HepG2 (cell line): ENCODE results near the gene ZFAND6. TPM values are rescaled to one million over a fixed set of nuclear protein-coding genes. Genes with fewer than 3 reads are reported as not detected.
A peak's percentile ranks its signal among the peaks of the same experiment; 100 is the strongest.

Experiments used
- ATAC-seq: fragments of 200-7000 bp; cut with Tn5 transposase; 3 replicates; pipeline ENCODE4 v1.9.1; 2020; ENCODE audit warnings: mild to moderate bottlenecking, moderate library complexity
- BruUV-seq: library from RNA; stranded (reverse); fragments of 400-500 nt; replicated peaks from 2 replicates; lab custom pipeline; 2021; lab: Mats Ljungman, UMichigan
- CTCF ChIA-PET: fragments of 300-600 bp; formaldehyde crosslinking; extraction: SDS; loops from one replicate; lab custom pipeline; 2021; ENCODE audit warnings: low total read pairs, inconsistent platforms, low intra/inter-chr PET ratio; lab: Yijun Ruan, JAX
- POLR2A ChIA-PET: fragments of 350-600 bp; sonication (Branson Sonifier 250); formaldehyde crosslinking; loops from one replicate; lab custom pipeline; 2020; ENCODE audit warnings: antibody characterized with exemption, inconsistent platforms; lab: Yijun Ruan, JAX
- DNase-seq: peaks from one replicate; pipeline ENCODE4 v3.0.0-alpha.2; 2015; ENCODE audit warnings: low spot score
- FAIRE-seq: peaks from 3 replicates; lab custom pipeline; 2011; peaks lifted over from hg19 to GRCh38; lab: Jason Lieb, UNC
- H2AFZ ChIP-seq: one replicate; pipeline ENCODE4 v1.6.1; 2011; ENCODE audit warnings: low read length, inconsistent platforms
- H3K27ac ChIP-seq: fragments of 300-600 bp; 3 replicates; pipeline ENCODE4 v1.8.0; 2011; ENCODE audit warnings: mixed run types, mild to moderate bottlenecking, mixed read lengths, low read length, inconsistent platforms; ENCODE audit not compliant: insufficient read depth; ENCODE audit errors: extremely low read length
- H3K27me3 ChIP-seq, 2 experiments: fragments of 200-600 bp in 1 of 2; 2 replicates in 1 of 2; 3 replicates in 1 of 2; pipeline versions ENCODE4 v1.6.0 to v1.8.0; 2011; ENCODE audit warnings: low read length in 2 of 2, mild to moderate bottlenecking in 2 of 2, moderate library complexity in 2 of 2, inconsistent platforms in 1 of 2; ENCODE audit not compliant: insufficient read depth in 2 of 2, control insufficient read depth in 1 of 2
- H3K36me3 ChIP-seq, 2 experiments: fragments of 200-600 bp in 1 of 2; replicated peaks in 1 of 2; 2 replicates in 1 of 2; 3 replicates in 1 of 2; pipeline versions ENCODE4 v1.5.1 to v1.8.0; 2011; ENCODE audit warnings: low read length in 2 of 2, inconsistent platforms in 1 of 2; ENCODE audit not compliant: insufficient read depth in 2 of 2, control insufficient read depth in 1 of 2
- H3K4me1 ChIP-seq: 2 replicates; pipeline ENCODE4 v1.5.1; 2012; ENCODE audit warnings: low read length, inconsistent platforms; ENCODE audit not compliant: insufficient read depth
- H3K4me2 ChIP-seq: 2 replicates; pipeline ENCODE4 v1.6.0; 2011; ENCODE audit warnings: low read depth, low read length, inconsistent platforms
- H3K4me3 ChIP-seq, 3 experiments: fragments of 200-600 bp in 1 of 3; sonication (generic), shearing (Covaris generic) in 1 of 3; replicated peaks in 1 of 3; 2 replicates each; pipeline ENCODE4 v1.5.1; 2011 to 2016; ENCODE audit warnings: low read length in 3 of 3, inconsistent platforms in 2 of 3, low read depth in 2 of 3, mild to moderate bottlenecking in 2 of 3, control low read depth in 1 of 3, mixed read lengths in 1 of 3; ENCODE audit not compliant: insufficient read depth in 1 of 3
- H3K79me2 ChIP-seq: one replicate; pipeline ENCODE4 v1.6.1; 2011; ENCODE audit warnings: low read length, inconsistent platforms; ENCODE audit not compliant: insufficient read depth
- H3K9ac ChIP-seq: 2 replicates; pipeline ENCODE4 v1.6.0; 2011; ENCODE audit warnings: mild to moderate bottlenecking, low read depth, low read length, inconsistent platforms; ENCODE audit not compliant: insufficient read depth
- H3K9me3 ChIP-seq: 2 replicates; pipeline ENCODE4 v1.5.1; 2012; ENCODE audit warnings: mild to moderate bottlenecking, low read length
- H4K20me1 ChIP-seq: 2 replicates; pipeline ENCODE4 v1.6.0; 2011; ENCODE audit warnings: inconsistent platforms, mild to moderate bottlenecking, low read length, moderate library complexity; ENCODE audit not compliant: insufficient read depth
- ATF1 ChIP-seq: IDR thresholded peaks from 2 replicates; pipeline ENCODE4 v1.6.1; 2016; ENCODE audit warnings: mild to moderate bottlenecking, control low read depth
- ATF3 ChIP-seq: sonication (generic); formaldehyde crosslinking; IDR thresholded peaks from 2 replicates; pipeline ENCODE4 v1.4.0; 2020; ENCODE audit warnings: missing genetic modification reagents
- HMGXB4 ChIP-seq, 2 experiments: sonication (generic) in 1 of 2; formaldehyde crosslinking in 1 of 2; IDR thresholded peaks; 2 replicates each; pipeline versions ENCODE4 v1.4.0 to v1.6.1; 2018 to 2020; ENCODE audit warnings: missing genetic modification reagents in 2 of 2, borderline replicate concordance in 1 of 2, low read depth in 1 of 2, mild to moderate bottlenecking in 1 of 2, missing biosample characterization in 1 of 2
- KMT2A ChIP-seq: sonication (generic); formaldehyde crosslinking; IDR thresholded peaks from 2 replicates; pipeline ENCODE4 v1.4.0; 2020; ENCODE audit warnings: missing genetic modification reagents
- NFYC ChIP-seq: IDR thresholded peaks from 2 replicates; pipeline ENCODE4 v1.6.1; 2016; ENCODE audit warnings: missing genetic modification reagents, missing compliant biosample characterization
- PBX2 ChIP-seq: IDR thresholded peaks from 2 replicates; pipeline ENCODE4 v1.6.1; 2016; ENCODE audit warnings: control low read depth
- POGZ ChIP-seq: sonication (generic); formaldehyde crosslinking; IDR thresholded peaks from 2 replicates; pipeline ENCODE4 v1.4.0; 2020; ENCODE audit warnings: mild to moderate bottlenecking, missing genetic modification reagents
- SIN3A ChIP-seq: IDR thresholded peaks from 2 replicates; pipeline ENCODE4 v1.6.1; 2011; ENCODE audit warnings: low read depth, mild to moderate bottlenecking, control low read depth, low read length, borderline replicate concordance
- THAP11 ChIP-seq: IDR thresholded peaks from 2 replicates; pipeline ENCODE4 v1.6.1; 2016; ENCODE audit warnings: missing biosample characterization, missing genetic modification reagents
- TSC22D2 ChIP-seq: sonication (generic); formaldehyde crosslinking; IDR thresholded peaks from 2 replicates; pipeline ENCODE4 v1.5.1; 2020; ENCODE audit warnings: missing genetic modification reagents, mild to moderate bottlenecking, borderline replicate concordance
- YEATS2 ChIP-seq: sonication (generic); formaldehyde crosslinking; IDR thresholded peaks from 2 replicates; pipeline ENCODE4 v1.4.0; 2020; ENCODE audit warnings: missing genetic modification reagents, borderline replicate concordance
- ZBTB44 ChIP-seq: sonication (generic); formaldehyde crosslinking; IDR thresholded peaks from 2 replicates; pipeline ENCODE4 v1.4.0; 2020; ENCODE audit warnings: missing genetic modification reagents
- ZNF18 ChIP-seq: sonication (generic); formaldehyde crosslinking; IDR thresholded peaks from 2 replicates; pipeline ENCODE4 v1.8.0; 2022; ENCODE audit warnings: mild to moderate bottlenecking, missing genetic modification reagents; ENCODE audit not compliant: insufficient replicate concordance
- ZNF282 ChIP-seq: fragments of 450-650 bp; IDR thresholded peaks from 2 replicates; pipeline ENCODE4 v1.6.1; 2018; ENCODE audit not compliant: partially characterized antibody
- ZNF350 ChIP-seq: sonication (generic); formaldehyde crosslinking; IDR thresholded peaks from 2 replicates; pipeline ENCODE4 v1.4.0; 2020; ENCODE audit warnings: mild to moderate bottlenecking, low read depth, missing genetic modification reagents, borderline replicate concordance
- ZNF382 ChIP-seq: sonication (generic); formaldehyde crosslinking; IDR thresholded peaks from 2 replicates; pipeline ENCODE4 v1.5.0; 2020; ENCODE audit warnings: missing genetic modification reagents, mild to moderate bottlenecking, borderline replicate concordance
- WGBS: methylation state at CpG from one replicate; pipeline ENCODE4 v1.1.6; 2017; ENCODE audit warnings: low lambda C conversion rate; 5-methylcytosine and 5-hydroxymethylcytosine counted together
- in situ Hi-C: cut with HindIII; loops from 2 replicates; pipeline ENCODE4 v1.10.0; 2017; ENCODE audit warnings: low pct_unique_long_range_greater_than_20kb; ENCODE audit not compliant: extremely low pct_ligation_motif_present
- intact Hi-C: fragments of 100-400 bp; cut with micrococcal nuclease; formaldehyde crosslinking; loops from one replicate; pipeline ENCODE4 v1.10.0; 2022; ENCODE audit not compliant: unreplicated experiment
- polyA plus RNA-seq, 8 experiments: library from polyadenylated mRNA; depleted of rRNA in 3 of 8; stranded (reverse) in 7 of 8; unstranded in 1 of 8; fragments of >200 nt; fragmentation: Illumina TruSeq in 4 of 8; extraction: Trizol in 4 of 8; gene quantifications; 2 replicates each; pipeline versions ENCODE4 v1.2.1 to v1.2.3, GENCODE V29; 2011 to 2016; ENCODE audit warnings: low read depth in 4 of 8, missing spikeins in 1 of 8, mixed read lengths in 1 of 8; ENCODE audit not compliant: insufficient read depth in 1 of 8
- total RNA-seq, 5 experiments: library from RNA; depleted of rRNA; stranded (reverse); fragments of >200 nt; fragmentation: Illumina TruSeq; extraction: Trizol; gene quantifications; 2 replicates each; pipeline ENCODE4 v1.2.3, GENCODE V29; 2016; ENCODE audit warnings: low read depth in 1 of 5

The ZFAND6 gene
- total and polyA plus RNA-seq, 2 of the 13 experiments (the other 11 are each of a cell fraction or from before 2014, with no cell fraction given), result 84.2 to 115 TPM

GRCh38 chr15:80072285-80072994 is 13.0 kb downstream of the ZFAND6 start:
- FAIRE-seq (peak; percentile 86), DNase-seq (peak; percentile 91), ATAC-seq (peak; percentile 93)
- peaks cover 98% of the 10 kb centered on the region for H3K79me2 ChIP-seq
- in situ Hi-C loops, result loop anchor here (5.0 kb wide), 1 partner anchor 80 kb away; the partner anchor contains the start of gene FAH
- H3K27me3 ChIP-seq, result no peaks in the 10 kb centered on the region
- H4K20me1 ChIP-seq, result peaks cover 41% of the 10 kb centered on the region
- peaks cover 84% of the 10 kb centered on the region for H3K4me1 ChIP-seq
- H3K4me2 ChIP-seq, result peak overlapping the region; percentile 82
- peak overlapping the region; percentile 63 to 76 (median 68); a peak in 5 of 6 replicates for H3K4me3 ChIP-seq
- TSS peak; percentile 29 for BruUV-seq
- ChIA-PET POLR2A (interaction anchor here (1.2 to 1.3 kb wide), 3 partner anchors 10 to 90 kb away, joined by 3 to 17 read pairs (median 4); partner anchors contain the start of gene ZFAND6), CTCF (no interaction called here)
- intact Hi-C loops, result loop anchor here (5.0 kb wide), 2 partner anchors 80 to 100 kb away; partner anchors contain the start of gene FAH
- H3K9me3 ChIP-seq, result no peaks in the 10 kb centered on the region
- no peak overlapping the region for H2AFZ ChIP-seq
- 0% methylated on average over 1 of the region's 1 CpG for WGBS
- H3K27ac ChIP-seq, result peak overlapping the region; percentile 43
- peak overlapping the region; percentile 77 for H3K9ac ChIP-seq
- no peaks in the 10 kb centered on the region for H3K36me3 ChIP-seq
- TF ChIP-seq KMT2A (CRISPR knock-in tag), result peak; percentile 31; the same call in 1 of the 2 replicates
- no peak for TF ChIP-seq ZNF282
- peak; percentile 94 for TF ChIP-seq NFYC (CRISPR knock-in tag)
- no peak for TF ChIP-seq ZNF350 (CRISPR knock-in tag)
- 0 out of 2 replicates have a peak, but pooled peaks have one; percentile 35 for TF ChIP-seq SIN3A
- TF ChIP-seq YEATS2, result peak; percentile 33; the same call in 1 of the 2 replicates
- no peak for TF ChIP-seq TSC22D2 (CRISPR knock-in tag)
- TF ChIP-seq THAP11, result peak; percentile 66
- no peak for TF ChIP-seq ATF3
- peak; percentile 53; the same call in 1 of the 2 replicates for TF ChIP-seq POGZ (CRISPR knock-in tag)
- peak; percentile 59; the same call in 1 of the 2 replicates for TF ChIP-seq PBX2
- TF ChIP-seq ZNF382 (CRISPR knock-in tag), result no peak
- peak; percentile 46; the same call in 1 of the 2 replicates for TF ChIP-seq ATF1 (CRISPR knock-in tag)
- no peak for TF ChIP-seq ZNF18 (CRISPR knock-in tag)
- TF ChIP-seq ZBTB44 (CRISPR knock-in tag), result no peak
- no peak for TF ChIP-seq HMGXB4 (CRISPR knock-in tag; IDR thresholded peaks at IDR 0.05; ENCODE audit: borderline replicate concordance in 1 of 2, low read depth in 1 of 2)
